ENCODE results near the gene ABCC1. TPM values are rescaled to one million over a fixed set of nuclear protein-coding genes. Genes with fewer than 3 reads are reported as not detected.

Gene ABCC1
- total RNA-seq, 1 donor from 2014 or later: 95.7 TPM

GRCh38 chr16:16021988-16022682 lies 72.7 kb downstream of the ABCC1 start:
- DNase-seq (ENCODE audit: low spot score): no peak
- intact Hi-C loops (cut with micrococcal nuclease): no loop called here
- Mint-ChIP-seq H3K36me3 (ENCODE audit: low read depth) (peaks cover 83% of the 10 kb centered on the region), H3K9me3 (no peaks in the 10 kb centered on the region), H3K4me3 (ENCODE audit: low read depth) (no peak overlapping the region), H3K27ac (no peak overlapping the region), H3K27me3 (ENCODE audit: low read depth) (no peaks in the 10 kb centered on the region), H3K4me1 (ENCODE audit: low read depth) (peaks cover 33% of the 10 kb centered on the region)

GRCh38 chr16:16022683-16023064 lies 73.3 kb downstream of the ABCC1 start:
- no peak overlapping the region for H3K4me3 Mint-ChIP-seq (ENCODE audit: low read depth)
- intact Hi-C loops (cut with micrococcal nuclease): no loop called here
- peaks cover 79% of the 10 kb centered on the region for H3K36me3 Mint-ChIP-seq (ENCODE audit: low read depth)
- peaks cover 33% of the 10 kb centered on the region for H3K4me1 Mint-ChIP-seq (ENCODE audit: low read depth)
- no peak overlapping the region for H3K27ac Mint-ChIP-seq
- no peak for DNase-seq (ENCODE audit: low spot score)
- H3K27me3 Mint-ChIP-seq (ENCODE audit: low read depth): no peaks in the 10 kb centered on the region
- H3K9me3 Mint-ChIP-seq: no peaks in the 10 kb centered on the region

GRCh38 chr16:16025214-16025968 lies 76.0 kb downstream of the ABCC1 start:
- H3K4me3 Mint-ChIP-seq (ENCODE audit: low read depth): peak overlapping the region; percentile 13
- no peaks in the 10 kb centered on the region for H3K9me3 Mint-ChIP-seq
- H3K27me3 Mint-ChIP-seq (ENCODE audit: low read depth): no peaks in the 10 kb centered on the region
- peak overlapping the region; percentile 85 for H3K27ac Mint-ChIP-seq
- peaks cover 39% of the 10 kb centered on the region for H3K4me1 Mint-ChIP-seq (ENCODE audit: low read depth)
- intact Hi-C loops (cut with micrococcal nuclease): loop anchor here (5.0 kb wide), 1 partner anchor 73 kb away; no protein-coding TSS in a partner anchor
- peak; percentile 14 for DNase-seq (ENCODE audit: low spot score)
- H3K36me3 Mint-ChIP-seq (ENCODE audit: low read depth): peaks cover 74% of the 10 kb centered on the region

GRCh38 chr16:16027728-16028310 lies 78.4 kb downstream of the ABCC1 start:
- no peaks in the 10 kb centered on the region for H3K9me3 Mint-ChIP-seq
- H3K4me1 Mint-ChIP-seq (ENCODE audit: low read depth): peaks cover 45% of the 10 kb centered on the region
- DNase-seq (ENCODE audit: low spot score): no peak
- intact Hi-C loops (cut with micrococcal nuclease): loop anchor here (5.0 kb wide), 1 partner anchor 76 kb away; no protein-coding TSS in a partner anchor
- H3K36me3 Mint-ChIP-seq (ENCODE audit: low read depth): peaks cover 69% of the 10 kb centered on the region
- H3K27ac Mint-ChIP-seq: no peak overlapping the region
- no peaks in the 10 kb centered on the region for H3K27me3 Mint-ChIP-seq (ENCODE audit: low read depth)
- H3K4me3 Mint-ChIP-seq (ENCODE audit: low read depth): no peak overlapping the region

DNA sequence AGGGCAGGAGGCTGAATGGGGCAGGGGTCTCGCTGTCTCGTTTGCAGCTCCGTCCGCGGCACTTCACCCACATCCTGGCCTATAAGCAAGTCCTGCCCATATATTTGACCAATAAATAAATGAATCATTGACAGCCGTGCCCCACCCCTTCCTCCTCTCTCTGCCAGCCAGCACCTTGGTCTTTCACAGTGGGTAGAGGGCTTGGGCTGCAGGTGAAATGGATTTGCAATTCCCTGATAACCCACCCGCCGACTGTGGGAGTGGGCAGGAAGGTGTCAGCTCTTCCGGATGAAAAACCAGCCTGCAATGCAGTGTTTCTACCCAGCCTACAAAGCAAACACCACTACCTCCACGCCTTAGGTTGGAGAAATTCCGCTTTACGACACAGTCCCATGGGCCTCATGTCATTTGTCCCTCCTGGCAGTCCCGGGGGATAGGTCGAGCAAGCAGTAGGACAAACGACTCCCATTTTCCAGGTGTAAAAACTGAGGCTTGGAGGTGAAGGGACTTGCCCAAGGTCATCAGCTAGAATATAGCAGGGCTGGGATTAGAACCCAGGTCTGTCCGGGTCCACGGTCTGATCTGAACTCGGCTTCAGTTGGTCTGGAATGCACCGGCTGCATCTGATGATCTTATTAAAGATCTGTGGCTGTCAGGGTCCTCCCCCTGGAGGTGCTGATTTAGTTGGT lies 79.0 kb downstream of the ABCC1 start:
- peaks cover 69% of the 10 kb centered on the region for H3K36me3 Mint-ChIP-seq (ENCODE audit: low read depth)
- no peak overlapping the region for H3K27ac Mint-ChIP-seq
- H3K4me1 Mint-ChIP-seq (ENCODE audit: low read depth): peaks cover 51% of the 10 kb centered on the region
- DNase-seq (ENCODE audit: low spot score): no peak
- no peak overlapping the region for H3K4me3 Mint-ChIP-seq (ENCODE audit: low read depth)
- H3K9me3 Mint-ChIP-seq: no peaks in the 10 kb centered on the region
- intact Hi-C loops (cut with micrococcal nuclease): loop anchor here (5.0 kb wide), 1 partner anchor 76 kb away; no protein-coding TSS in a partner anchor
- H3K27me3 Mint-ChIP-seq (ENCODE audit: low read depth): no peaks in the 10 kb centered on the region

GRCh38 chr16:16029431-16030011 lies 80.1 kb downstream of the ABCC1 start:
- intact Hi-C loops (cut with micrococcal nuclease): loop anchor here (5.0 kb wide), 2 partner anchors 77 to 142 kb away; partner anchors contain the start of gene CEP20

DNA sequence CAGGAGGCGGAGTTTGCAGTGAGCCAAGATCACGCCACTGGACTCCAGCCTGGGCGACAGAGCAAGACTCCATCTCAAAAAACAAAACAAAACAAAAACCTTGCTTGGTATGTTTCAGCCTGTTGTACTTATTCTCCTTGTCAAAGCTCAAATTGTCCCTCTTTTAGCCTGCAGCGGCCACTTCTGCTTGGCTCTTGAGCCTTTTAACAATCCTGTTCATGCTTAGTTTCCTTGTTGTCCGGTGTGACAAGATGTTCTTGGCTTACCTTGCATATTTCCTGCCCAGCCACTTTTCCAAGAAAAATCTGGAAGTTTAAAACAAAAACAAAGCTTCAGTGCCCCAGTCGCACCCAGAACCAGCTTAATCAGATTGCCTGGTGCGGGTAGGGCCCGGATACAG lies 81.0 kb downstream of the ABCC1 start:
- no peak overlapping the region for H3K27ac Mint-ChIP-seq
- no peaks in the 10 kb centered on the region for H3K27me3 Mint-ChIP-seq (ENCODE audit: low read depth)
- H3K9me3 Mint-ChIP-seq: no peaks in the 10 kb centered on the region
- no peak overlapping the region for H3K4me3 Mint-ChIP-seq (ENCODE audit: low read depth)
- DNase-seq (ENCODE audit: low spot score): no peak
- peaks cover 39% of the 10 kb centered on the region for H3K4me1 Mint-ChIP-seq (ENCODE audit: low read depth)
- intact Hi-C loops (cut with micrococcal nuclease): loop anchor here (5.0 kb wide), 1 partner anchor 143 kb away; the partner anchor contains the start of gene CEP20
- peaks cover 62% of the 10 kb centered on the region for H3K36me3 Mint-ChIP-seq (ENCODE audit: low read depth)

More at GRCh38 chr16:16029431-16030011, 80.1 kb downstream of the ABCC1 start:
- DNase-seq (ENCODE audit: low spot score): no peak
- peaks cover 49% of the 10 kb centered on the region for H3K4me1 Mint-ChIP-seq (ENCODE audit: low read depth)
- H3K9me3 Mint-ChIP-seq: no peaks in the 10 kb centered on the region
- peaks cover 66% of the 10 kb centered on the region for H3K36me3 Mint-ChIP-seq (ENCODE audit: low read depth)
- H3K4me3 Mint-ChIP-seq (ENCODE audit: low read depth): no peak overlapping the region
- H3K27me3 Mint-ChIP-seq (ENCODE audit: low read depth): no peaks in the 10 kb centered on the region
- no peak overlapping the region for H3K27ac Mint-ChIP-seq

- Mint-ChIP-seq H3K36me3 (ENCODE audit: low read depth) (peaks cover 61% of the 10 kb centered on the region), H3K4me3 (ENCODE audit: low read depth) (no peak overlapping the region), H3K4me1 (ENCODE audit: low read depth) (peaks cover 32% of the 10 kb centered on the region), H3K27me3 (ENCODE audit: low read depth) (no peaks in the 10 kb centered on the region), H3K27ac (peak overlapping the region; percentile 60), H3K9me3 (no peaks in the 10 kb centered on the region)
- intact Hi-C loops (cut with micrococcal nuclease): loop anchor here (5.0 kb wide), 1 partner anchor 144 kb away; the partner anchor contains the start of gene CEP20
- DNase-seq (ENCODE audit: low spot score): no peak
Observed at GRCh38 chr16:16031401-16031800, 82.0 kb downstream of the ABCC1 start.

DNA sequence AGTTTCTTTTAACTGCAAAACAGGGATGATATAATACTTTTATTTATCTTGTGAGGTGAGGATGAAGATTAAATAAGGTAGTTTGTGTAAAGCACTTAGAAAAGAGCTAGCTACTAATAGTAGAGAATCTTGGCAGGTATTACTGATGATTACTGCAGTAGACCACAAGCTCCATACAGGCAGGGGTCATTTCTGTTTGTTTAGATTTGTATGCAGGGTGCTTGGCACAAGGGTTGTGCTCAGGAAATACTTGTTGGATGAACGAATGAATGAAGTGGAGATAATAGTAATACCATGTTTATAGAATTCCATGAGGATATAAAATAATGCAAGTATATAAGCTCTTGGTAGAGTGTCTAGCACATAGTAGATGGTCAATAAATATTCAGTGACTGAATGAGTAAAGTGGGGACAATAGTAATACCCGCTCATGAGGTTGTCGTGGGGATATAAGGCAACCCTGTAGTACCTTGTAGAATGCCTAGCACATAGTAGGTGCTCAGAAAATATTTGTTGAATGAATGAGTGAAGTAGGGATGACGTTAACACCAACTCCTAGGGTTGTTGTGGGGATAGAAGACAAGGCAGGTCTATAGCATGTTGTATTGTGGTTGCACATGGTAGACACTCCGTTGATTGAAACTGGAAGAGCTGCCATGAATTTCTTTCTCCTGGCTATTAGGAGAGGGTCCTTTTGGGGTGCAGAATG lies 83.0 kb downstream of the ABCC1 start:
- no peaks in the 10 kb centered on the region for H3K27me3 Mint-ChIP-seq (ENCODE audit: low read depth)
- peak overlapping the region; percentile 73 for H3K27ac Mint-ChIP-seq
- intact Hi-C loops (cut with micrococcal nuclease): loop anchor here (5.0 kb wide), 1 partner anchor 145 kb away; the partner anchor contains the start of gene CEP20
- H3K36me3 Mint-ChIP-seq (ENCODE audit: low read depth): peaks cover 65% of the 10 kb centered on the region
- no peak overlapping the region for H3K4me3 Mint-ChIP-seq (ENCODE audit: low read depth)
- no peaks in the 10 kb centered on the region for H3K9me3 Mint-ChIP-seq
- peaks cover 30% of the 10 kb centered on the region for H3K4me1 Mint-ChIP-seq (ENCODE audit: low read depth)
- DNase-seq (ENCODE audit: low spot score): no peak

DNA sequence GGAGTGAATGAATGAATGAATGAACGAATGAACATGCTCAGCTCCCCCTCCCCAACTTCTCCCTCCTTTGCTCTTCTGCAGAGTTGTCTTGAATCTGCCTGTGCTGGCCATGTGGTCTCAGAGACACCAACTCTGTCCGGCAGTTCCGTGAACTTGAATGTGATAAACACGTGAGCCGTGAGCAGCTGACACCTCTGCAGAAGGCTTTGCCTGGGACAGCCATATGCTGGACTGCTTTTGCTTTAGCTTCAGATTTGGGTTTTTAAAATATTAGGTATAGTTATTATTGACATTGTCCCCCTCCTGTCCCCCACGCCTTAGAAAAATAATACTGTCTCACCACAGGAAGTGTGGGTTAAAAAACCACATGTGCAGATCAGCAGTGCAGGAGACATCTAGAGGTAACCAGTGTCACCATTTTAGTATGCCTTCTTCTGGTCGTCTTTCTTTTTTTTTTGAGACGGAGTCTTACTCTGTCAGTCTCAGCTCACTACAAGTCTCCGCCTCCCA lies 83.8 kb downstream of the ABCC1 start:
- Mint-ChIP-seq H3K27ac (peak overlapping the region; percentile 73), H3K4me1 (ENCODE audit: low read depth) (peaks cover 25% of the 10 kb centered on the region), H3K36me3 (ENCODE audit: low read depth) (peaks cover 67% of the 10 kb centered on the region), H3K9me3 (no peaks in the 10 kb centered on the region), H3K27me3 (ENCODE audit: low read depth) (no peaks in the 10 kb centered on the region), H3K4me3 (ENCODE audit: low read depth) (no peak overlapping the region)
- DNase-seq (ENCODE audit: low spot score): peak; percentile 19
- intact Hi-C loops (cut with micrococcal nuclease): loop anchor here (5.0 kb wide), 1 partner anchor 146 kb away; the partner anchor contains the start of gene CEP20

GRCh38 chr16:16036359-16036792 lies 87.0 kb downstream of the ABCC1 start:
- Mint-ChIP-seq H3K9me3 (no peaks in the 10 kb centered on the region), H3K27ac (no peak overlapping the region), H3K4me1 (ENCODE audit: low read depth) (peaks cover 30% of the 10 kb centered on the region), H3K27me3 (ENCODE audit: low read depth) (no peaks in the 10 kb centered on the region), H3K36me3 (ENCODE audit: low read depth) (peaks cover 70% of the 10 kb centered on the region), H3K4me3 (ENCODE audit: low read depth) (no peak overlapping the region)
- DNase-seq (ENCODE audit: low spot score): no peak
- intact Hi-C loops (cut with micrococcal nuclease): no loop called here

Data from activated T-helper 2 cell treated with anti-CD3 and anti-CD28 coated beads, Interferon-gamma antibody, Interleukin-2, Interleukin-4, amounts not matched to agents 10 μg/mL and 5 μg/mL and 100 μg/mL, durations not matched to agents 14 hours and 24 hours and 36 hours (primary cell).